Hippocampal formation (tissue), 2 donors: ENCODE data around the gene TP53BP2.
"Not testable (repeated sequence)": the region's sequence is repeated elsewhere in the genome, so short reads cannot be mapped to it uniquely, and the experiment has no call there.

Experiments used
- DNase-seq, 2 donors: peaks; one replicate each; lab custom pipeline; 2025; lab: John Stamatoyannopoulos, UW

Gene TP53BP2, protein sequence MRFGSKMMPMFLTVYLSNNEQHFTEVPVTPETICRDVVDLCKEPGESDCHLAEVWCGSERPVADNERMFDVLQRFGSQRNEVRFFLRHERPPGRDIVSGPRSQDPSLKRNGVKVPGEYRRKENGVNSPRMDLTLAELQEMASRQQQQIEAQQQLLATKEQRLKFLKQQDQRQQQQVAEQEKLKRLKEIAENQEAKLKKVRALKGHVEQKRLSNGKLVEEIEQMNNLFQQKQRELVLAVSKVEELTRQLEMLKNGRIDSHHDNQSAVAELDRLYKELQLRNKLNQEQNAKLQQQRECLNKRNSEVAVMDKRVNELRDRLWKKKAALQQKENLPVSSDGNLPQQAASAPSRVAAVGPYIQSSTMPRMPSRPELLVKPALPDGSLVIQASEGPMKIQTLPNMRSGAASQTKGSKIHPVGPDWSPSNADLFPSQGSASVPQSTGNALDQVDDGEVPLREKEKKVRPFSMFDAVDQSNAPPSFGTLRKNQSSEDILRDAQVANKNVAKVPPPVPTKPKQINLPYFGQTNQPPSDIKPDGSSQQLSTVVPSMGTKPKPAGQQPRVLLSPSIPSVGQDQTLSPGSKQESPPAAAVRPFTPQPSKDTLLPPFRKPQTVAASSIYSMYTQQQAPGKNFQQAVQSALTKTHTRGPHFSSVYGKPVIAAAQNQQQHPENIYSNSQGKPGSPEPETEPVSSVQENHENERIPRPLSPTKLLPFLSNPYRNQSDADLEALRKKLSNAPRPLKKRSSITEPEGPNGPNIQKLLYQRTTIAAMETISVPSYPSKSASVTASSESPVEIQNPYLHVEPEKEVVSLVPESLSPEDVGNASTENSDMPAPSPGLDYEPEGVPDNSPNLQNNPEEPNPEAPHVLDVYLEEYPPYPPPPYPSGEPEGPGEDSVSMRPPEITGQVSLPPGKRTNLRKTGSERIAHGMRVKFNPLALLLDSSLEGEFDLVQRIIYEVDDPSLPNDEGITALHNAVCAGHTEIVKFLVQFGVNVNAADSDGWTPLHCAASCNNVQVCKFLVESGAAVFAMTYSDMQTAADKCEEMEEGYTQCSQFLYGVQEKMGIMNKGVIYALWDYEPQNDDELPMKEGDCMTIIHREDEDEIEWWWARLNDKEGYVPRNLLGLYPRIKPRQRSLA

DNA sequence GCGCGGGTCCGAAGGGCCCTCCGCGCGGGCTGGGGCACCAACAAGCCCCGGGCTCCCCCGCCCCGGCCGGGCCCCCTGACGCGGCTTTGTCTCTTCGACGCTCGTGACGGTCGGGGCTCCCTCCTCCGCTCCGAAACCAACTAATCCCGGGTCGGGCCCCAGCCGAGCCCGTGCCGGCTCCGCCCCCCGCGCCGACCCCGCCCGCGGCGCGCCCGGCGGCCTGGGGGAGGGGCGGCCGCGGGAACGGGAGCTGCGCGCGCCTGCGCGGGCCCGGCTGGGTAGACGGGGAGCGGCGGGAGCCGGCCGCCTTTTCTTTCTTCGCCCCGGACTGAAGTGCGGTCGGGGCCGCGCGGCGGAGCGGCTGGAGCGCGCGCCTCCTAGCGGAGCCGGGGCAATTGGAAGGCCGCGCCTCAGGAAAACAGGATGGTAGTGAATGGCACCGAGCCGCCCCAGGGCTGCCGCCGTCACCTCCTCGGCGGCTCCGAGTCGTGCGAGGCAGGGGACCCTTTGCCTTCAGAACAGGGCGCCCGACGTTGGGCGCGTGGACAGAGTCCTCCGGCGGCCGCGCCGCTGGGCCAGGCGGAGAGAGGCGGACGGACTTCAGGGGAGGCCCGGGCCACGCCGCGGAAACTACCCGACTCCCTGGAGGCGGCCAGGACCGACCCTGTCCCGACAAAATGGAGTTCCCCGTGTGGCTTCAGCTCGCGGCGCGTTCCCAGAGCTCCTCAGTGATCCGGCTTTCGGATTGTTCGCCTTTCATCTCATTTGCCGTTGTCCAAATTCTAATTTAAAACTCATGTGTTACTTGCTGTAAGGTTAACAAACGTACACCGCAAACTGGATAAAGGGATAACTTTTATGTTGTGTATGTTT is at the start of gene TP53BP2:
Gene TP53BP2 (minus strand): TSS at position 138 of the 873 bp plus-strand sequence. CDS start 267 bp downstream, outside the sequence.
- DNase-seq, result peak; percentile 83 to 91

DNA sequence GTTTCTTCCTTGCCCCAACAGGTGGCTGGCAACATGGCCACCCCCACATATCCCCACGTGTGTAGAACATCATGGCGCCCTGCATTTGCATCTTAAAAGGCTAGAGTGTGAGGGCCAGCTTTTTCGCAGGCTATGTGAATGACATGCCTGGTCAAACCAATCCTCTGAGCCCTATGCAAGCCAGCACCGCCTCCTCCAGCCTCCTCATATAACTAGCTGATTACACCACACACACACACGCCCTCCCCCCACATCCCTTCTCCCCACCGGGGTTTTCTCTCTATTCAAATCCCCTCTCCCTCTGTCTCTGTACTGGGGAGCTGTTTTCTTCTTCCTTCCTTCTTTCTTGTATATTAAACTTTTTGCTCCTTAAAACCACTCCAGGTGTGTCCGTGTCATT is 44.7 kb upstream of the TP53BP2 start:
- DNase-seq, result not testable (repeated sequence)

- DNase-seq, result not testable (repeated sequence)
Measured at GRCh38 chr1:223889319-223889718, 43.6 kb upstream of the TP53BP2 start.

DNA sequence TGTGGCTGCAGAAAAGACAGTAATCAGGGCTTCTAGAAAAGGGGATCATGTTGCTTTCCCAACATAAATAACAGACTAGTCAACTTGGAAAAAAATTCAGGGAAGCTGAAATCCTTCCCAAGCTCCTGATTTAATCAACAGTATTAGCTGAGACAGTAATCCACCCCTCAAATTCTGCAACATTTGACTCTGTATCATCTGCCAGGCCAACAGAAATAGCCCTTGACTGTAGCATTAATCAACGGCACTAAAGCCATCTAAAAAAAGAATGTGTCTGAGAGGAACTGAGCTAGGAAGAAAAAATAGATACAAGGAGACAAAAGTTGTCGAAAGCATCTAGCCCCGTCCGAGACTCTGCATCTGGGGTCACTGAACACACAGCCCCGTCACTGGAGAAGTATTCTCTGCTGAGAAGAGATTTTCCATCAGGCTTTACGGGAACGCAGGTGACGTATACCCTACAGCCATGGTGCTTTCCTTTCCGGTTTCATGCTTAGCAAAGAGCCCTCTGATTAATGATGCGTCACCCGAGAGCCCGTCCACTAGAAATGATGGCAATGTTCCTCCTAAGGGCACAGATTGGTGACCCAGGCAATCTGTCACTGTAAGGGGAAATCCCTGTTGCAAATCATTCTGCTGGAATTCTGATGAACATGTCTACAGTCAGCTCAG is 42.1 kb upstream of the TP53BP2 start:
- no peak for DNase-seq

DNA sequence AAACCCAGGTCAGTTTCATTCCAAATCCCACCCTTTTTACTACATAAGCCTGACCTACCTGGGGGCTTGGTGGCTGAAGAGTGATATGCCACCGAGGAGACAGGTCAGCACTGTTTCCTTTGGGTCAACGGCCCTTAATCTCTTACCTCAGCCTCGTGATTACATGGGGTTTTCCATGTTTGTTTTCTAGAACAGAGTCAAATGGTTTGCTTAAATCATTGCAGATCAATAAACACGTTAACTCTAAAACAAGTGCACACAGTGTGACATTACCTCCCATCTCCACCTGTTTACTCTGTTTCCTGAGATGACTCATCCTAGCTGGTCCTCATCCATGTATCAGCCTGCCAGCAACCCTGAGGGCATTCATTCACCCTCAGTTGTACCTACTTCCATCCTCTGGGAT is 40.8 kb upstream of the TP53BP2 start:
- DNase-seq, result no peak

- DNase-seq, result no peak
Measured at GRCh38 chr1:223885614-223886013, 39.9 kb upstream of the TP53BP2 start.

DNA sequence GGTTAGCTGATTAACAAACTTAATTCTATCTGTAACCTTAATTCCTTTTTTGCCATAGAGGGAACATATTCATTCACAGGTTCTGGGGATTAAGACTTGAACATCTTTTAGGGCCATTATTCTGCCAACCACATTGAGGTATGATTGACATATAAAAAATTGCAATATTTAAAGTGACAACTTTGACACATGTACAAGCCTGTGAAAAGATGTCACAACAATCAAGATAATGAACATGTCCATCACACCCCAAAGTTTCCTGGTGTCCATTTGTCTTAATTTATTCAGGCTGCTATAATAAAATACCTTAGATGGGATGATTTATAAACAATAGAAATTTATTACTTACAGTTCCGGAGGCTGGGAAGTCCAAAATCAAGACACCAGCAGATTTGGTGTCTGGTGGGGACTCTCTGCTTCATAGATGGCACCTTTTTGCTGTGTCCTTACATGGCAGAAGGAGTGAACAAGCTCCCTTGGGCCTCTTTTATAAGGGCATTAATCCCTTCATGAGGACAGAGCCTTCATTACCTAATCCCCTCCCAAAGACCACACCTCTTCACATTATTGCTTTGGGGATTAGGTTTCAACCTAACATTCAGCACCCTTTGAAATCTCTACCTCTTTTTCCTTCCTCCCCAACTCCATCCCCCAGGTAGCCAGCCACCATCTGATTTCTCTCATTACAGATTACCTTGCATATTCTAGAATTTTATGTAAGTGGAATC is 33.0 kb upstream of the TP53BP2 start:
- DNase-seq, result no peak

GRCh38 chr1:223877804-223878203 is 32.1 kb upstream of the TP53BP2 start:
- no peak for DNase-seq

GRCh38 chr1:223876590-223876989 is 30.8 kb upstream of the TP53BP2 start:
- DNase-seq, result no peak

- no peak for DNase-seq
Measured at GRCh38 chr1:223873044-223873443, 27.3 kb upstream of the TP53BP2 start.

DNA sequence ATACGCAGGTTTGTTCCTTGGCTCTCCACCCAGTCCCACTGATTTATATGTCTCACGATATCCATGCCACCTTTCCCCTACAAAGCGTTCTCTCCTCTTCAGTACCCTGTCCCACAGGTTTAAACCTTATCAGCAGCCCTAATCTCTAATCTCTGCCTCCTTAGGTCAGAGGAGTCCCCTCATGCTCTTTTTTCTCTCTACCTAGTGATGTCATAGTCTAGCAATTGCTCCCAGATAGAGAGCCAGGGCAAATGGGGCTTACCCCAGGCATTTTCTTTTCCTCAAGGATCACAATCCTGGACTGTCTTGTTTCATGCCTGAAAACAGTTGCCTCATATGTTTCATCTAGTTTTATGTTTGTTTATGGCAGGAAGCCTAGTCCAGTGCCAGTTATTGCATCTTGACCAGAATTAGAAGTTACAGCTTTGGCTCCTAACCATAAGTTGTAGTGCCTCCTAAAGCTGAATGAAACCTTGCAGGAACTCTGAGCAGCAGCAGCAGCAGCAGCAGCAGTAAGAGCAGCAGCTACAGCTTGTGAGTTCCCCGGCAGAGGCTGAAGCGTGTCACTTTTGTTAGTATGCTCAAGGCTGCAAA is 26.7 kb upstream of the TP53BP2 start:
- DNase-seq, result no peak

- no peak for DNase-seq
Measured at GRCh38 chr1:223870617-223871574, 25.1 kb upstream of the TP53BP2 start.

DNA sequence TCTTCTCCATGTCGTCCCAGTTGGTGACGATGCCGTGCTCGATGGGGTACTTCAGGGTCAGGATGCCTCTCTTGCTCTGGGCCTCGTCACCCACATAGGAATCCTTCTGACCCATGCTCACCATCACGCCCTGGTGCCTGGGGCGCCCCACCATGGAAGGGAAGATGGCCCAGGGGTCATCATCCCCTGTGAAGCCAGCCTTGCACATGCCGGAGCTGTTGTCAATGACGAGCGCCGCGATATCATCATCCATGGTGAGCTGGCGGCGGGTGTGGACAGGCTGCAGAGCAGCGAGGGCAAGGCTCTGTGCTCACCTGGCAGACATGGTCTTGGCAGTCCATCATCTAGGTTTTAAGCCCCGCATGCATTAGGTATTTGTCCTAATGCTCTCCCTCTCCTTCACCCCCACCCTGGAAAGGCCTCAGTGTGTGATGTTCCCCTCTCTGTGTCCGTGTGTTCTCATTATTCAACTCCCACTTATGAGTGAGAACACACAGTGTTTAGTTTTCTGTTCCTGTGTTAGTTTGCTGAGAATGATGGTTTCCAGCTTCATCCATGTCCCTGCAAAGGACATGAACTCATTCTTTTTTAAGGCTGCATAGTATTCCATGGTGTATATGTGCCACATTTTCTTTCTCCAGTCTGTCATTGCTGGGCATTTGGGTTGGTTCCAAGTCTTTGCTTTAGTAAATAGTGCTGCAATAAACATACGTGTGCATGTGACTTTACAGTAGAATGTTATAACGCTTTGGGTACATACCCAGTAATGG is 19.0 kb upstream of the TP53BP2 start:
- DNase-seq, result not testable (repeated sequence)

DNA sequence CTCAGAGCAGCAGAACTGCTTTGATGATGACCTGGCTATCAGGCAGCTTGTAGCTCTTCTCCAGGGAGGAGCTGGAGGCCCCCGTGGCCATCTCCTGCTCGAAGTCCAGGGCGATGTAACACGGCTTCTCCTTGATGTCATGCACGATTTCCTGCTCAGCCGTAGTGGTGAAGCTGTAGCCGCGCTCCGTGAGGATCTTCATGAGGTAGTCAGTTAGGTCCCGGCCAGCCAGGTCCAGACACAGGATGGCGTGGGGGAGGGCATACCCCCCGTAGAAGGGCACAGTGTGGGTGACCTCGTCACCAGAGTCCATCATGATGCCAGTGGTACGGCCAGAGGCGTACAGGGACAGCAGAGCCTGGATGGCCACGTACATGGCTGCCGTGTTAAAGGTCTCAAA is 18.3 kb upstream of the TP53BP2 start:
- DNase-seq, result no peak

DNA sequence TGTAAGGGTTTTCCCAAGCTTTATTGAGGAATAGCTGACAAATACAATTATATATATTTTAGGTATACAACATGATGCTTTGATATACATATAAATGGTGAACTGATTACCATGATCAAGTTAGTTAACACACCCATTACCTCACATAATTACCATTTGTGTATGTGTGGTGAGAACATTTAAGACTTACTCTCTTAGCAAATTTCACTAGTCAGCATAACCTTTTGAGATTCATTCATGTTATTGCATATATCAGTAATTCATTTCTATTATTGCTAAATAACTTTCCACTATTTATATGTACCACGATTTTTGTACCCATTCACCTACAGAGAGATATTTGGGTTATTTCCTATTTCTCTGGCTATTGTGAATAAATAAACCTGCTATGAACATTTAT is 16.2 kb upstream of the TP53BP2 start:
- no peak for DNase-seq

GRCh38 chr1:223860051-223860622 is 14.4 kb upstream of the TP53BP2 start:
- DNase-seq, result no peak

GRCh38 chr1:223859058-223859457 is 13.3 kb upstream of the TP53BP2 start:
- DNase-seq, result no peak
